GM19452 (cell line): ENCODE results near the gene IFIT1.
"Not testable (repeated sequence)": the region's sequence is repeated elsewhere in the genome, so short reads cannot be mapped to it uniquely, and the experiment has no call there.

ENCODE experiments used
- ATAC-seq: cut with Tn5 transposase; IDR thresholded peaks from one replicate; pipeline ENCODE4 v1.9.1; 2021; ENCODE audit not compliant: unreplicated experiment

IFIT1 gene

DNA sequence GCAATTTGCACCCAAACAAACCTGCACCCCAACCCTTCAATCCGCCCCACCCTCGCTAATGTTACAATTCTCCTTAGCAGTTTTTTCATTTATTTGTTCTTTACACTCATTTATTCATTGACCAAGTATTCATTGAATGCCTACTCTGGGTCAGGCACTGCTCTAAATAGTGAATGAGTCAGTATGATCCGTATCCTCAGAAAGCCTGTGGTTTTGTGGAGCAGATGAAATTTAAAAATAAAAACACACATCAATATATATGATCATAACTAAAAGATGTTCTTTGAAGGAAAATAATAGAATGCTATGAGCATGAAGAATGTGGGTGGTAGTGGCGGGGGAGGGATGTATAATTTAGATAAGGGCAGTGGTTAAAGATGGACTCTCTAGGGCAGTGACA, 35.2 kb downstream of the IFIT1 start:
- ATAC-seq = no peak

GRCh38 chr10:89428877-89429276, 36.5 kb downstream of the IFIT1 start:
- ATAC-seq = no peak

- ATAC-seq = no peak
Observed at GRCh38 chr10:89431977-89432376, 39.6 kb downstream of the IFIT1 start.

GRCh38 chr10:89438525-89438924, 46.1 kb downstream of the IFIT1 start:
- ATAC-seq = no peak

DNA sequence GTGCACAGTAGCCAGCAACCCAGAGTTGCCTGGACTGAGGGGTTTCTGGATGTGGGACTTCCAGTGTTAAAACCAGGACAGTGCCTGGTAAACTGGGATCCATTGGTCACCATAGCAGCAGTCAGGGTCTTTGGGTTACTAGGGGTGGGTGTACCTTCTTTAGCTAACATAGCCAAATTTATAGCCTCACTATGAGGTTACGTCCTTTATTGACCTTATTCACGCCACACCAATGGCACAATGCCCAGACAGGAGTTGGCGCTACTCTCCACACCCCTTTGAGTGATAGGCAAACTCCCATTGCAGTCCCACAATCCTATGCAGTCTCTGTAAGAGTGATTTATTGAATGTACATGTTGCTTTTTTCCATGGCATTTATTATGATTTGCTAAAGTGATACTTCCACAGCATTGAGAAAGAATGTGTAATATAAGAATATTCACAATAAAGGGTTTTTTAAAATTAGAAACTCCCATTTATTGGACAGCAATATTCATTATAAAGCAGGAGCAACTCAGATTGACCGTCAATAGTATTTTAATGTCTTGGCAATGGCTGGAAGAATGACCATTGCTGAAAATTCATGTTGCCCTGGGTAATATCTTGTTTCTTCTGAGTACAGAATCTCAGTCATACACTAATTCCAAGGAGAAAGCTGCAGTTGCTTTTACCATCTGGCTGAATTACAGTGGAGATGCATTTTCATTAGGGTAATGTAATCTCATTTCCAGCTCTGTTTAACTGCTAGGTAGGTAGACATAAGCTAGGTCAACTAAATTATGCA, 48.0 kb downstream of the IFIT1 start:
- no peak for ATAC-seq

DNA sequence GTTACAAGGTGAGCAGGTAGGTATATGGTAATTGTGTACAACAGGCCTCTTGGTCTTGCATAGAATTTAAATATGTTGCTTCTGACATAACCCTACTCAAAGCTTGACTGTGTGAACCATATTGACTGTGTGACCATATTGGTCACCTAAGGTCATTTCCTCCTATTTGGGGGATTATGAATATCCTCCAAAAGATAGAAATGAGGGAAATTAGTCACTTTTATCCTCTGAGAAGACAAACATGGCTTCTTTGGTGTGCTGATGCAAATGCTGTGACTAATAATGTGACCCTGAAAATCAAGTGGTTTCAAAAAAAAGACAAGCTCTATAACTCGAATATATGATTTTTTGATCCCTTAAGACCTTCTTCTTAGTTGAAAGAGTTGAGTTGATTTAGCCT, 49.9 kb downstream of the IFIT1 start:
- no peak for ATAC-seq

- ATAC-seq = not testable (repeated sequence)
Observed at GRCh38 chr10:89444819-89445218, 52.4 kb downstream of the IFIT1 start.

GRCh38 chr10:89450901-89451300, 58.5 kb downstream of the IFIT1 start:
- no peak for ATAC-seq

- no peak for ATAC-seq
Observed at GRCh38 chr10:89452193-89452592, 59.8 kb downstream of the IFIT1 start.

DNA sequence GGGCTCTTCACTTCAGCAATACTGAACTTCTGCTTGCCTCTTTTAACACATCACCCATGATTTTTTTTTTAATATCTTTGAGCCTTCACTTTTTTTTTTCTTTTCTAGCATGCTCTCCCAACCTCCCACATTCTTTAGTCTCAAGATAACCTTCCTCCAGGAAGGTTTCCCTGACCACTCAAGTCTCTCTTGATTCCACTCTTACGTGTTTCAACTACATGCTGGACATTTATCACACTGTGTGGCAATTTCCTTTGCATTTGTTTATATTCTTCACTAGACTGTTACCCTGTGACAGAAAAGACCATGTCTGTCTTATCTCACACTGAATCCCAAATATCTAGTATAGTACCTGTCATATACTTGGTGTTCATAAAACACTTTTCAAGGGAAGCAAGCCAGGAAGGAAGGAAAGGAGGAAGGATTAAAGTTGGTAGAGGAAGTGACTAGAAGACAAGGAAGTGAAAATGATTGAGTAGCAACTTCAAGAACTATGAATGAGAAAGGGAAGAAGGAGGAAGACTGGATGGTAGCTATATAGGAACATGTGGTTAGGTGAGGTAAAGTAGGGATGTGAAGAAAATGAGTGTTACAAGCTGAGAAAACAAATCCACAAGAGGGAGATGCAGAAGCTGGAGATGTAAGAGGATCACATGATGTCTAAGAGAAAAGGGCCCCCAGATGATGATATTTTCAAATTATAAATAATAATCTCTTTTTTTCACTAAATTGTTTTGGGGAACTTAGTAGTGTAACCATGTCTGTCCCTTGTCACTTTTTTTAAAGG, 62.3 kb downstream of the IFIT1 start:
- no peak for ATAC-seq
